Measurements from ENCODE around the gene SSH3. TPM values are rescaled to one million over a fixed set of nuclear protein-coding genes. Genes with fewer than 3 reads are reported as not detected.

SSH3 gene
- polyA plus RNA-seq, 1 of the 3 experiments (the other 2 are of a cell fraction), result 13.5 TPM

GRCh38 chr11:67285541-67286498, 17.5 kb upstream of the SSH3 start:
- no peak overlapping the region for H3K4me3 ChIP-seq (ENCODE audit: low read depth in 2 of 2, low read length in 1 of 2)
- DNase-seq, result no peak
- H3K79me2 ChIP-seq (ENCODE audit: insufficient read depth), result peaks cover 15% of the 10 kb centered on the region
- H3K4me1 ChIP-seq (ENCODE audit: control insufficient read depth in 1 of 2, insufficient read depth in 2 of 2, low read depth in 1 of 2, low read length in 1 of 2), result peaks cover 9 to 27% of the 10 kb centered on the region in 2 experiments; a peak in 3 of 4 replicates
- no peak overlapping the region for H3K9ac ChIP-seq
- no peak for TF ChIP-seq MEF2A (IDR thresholded peaks at IDR 0.05; ENCODE audit: borderline replicate concordance, low read depth)
- no peak for TF ChIP-seq RCOR1 (IDR thresholded peaks at IDR 0.05; ENCODE audit: low read length)
- no peak for TF ChIP-seq FOSL2 (IDR thresholded peaks at IDR 0.05; ENCODE audit: borderline replicate concordance, low read depth)
- no peak for TF ChIP-seq MAX (IDR thresholded peaks at IDR 0.05; ENCODE audit: low read depth)
- 94% methylated on average over 29 of the region's 39 CpGs for WGBS (ENCODE audit: low lambda C conversion rate)
- H3K36me3 ChIP-seq (replicated peaks in 1 of 2; ENCODE audit: control insufficient read depth in 1 of 2, insufficient read depth in 2 of 2, low read length in 1 of 2), result peaks cover 3 to 46% of the 10 kb centered on the region in 2 experiments
- no peak overlapping the region; a peak in 1 of 4 replicates for H3K27ac ChIP-seq (ENCODE audit: low read depth in 2 of 2, low read length in 1 of 2)
- no peaks in the 10 kb centered on the region for H4K20me1 ChIP-seq (ENCODE audit: insufficient read depth)
- no peaks in the 10 kb centered on the region for H3K9me2 ChIP-seq
- no peaks in the 10 kb centered on the region for H3K27me3 ChIP-seq (ENCODE audit: insufficient read depth)
- H3K4me2 ChIP-seq, result no peak overlapping the region
- peaks cover 13% of the 10 kb centered on the region for H3F3A ChIP-seq (replicated peaks; ENCODE audit: insufficient read depth)
- H2AFZ ChIP-seq (ENCODE audit: low read depth), result no peak overlapping the region
- H3K9me3 ChIP-seq, result no peaks in the 10 kb centered on the region
- ChIA-PET POLR2A (no interaction called here), CTCF (interaction anchor here (0.7 to 4.4 kb wide), 4 partner anchors 21 to 929 kb away, joined by 3 to 37 read pairs (median 3); no protein-coding TSS in a partner anchor)

GRCh38 chr11:67286621-67287333, 16.6 kb upstream of the SSH3 start:
- Histone ChIP-seq H3K4me1 (ENCODE audit: control insufficient read depth in 1 of 2, insufficient read depth in 2 of 2, low read depth in 1 of 2, low read length in 1 of 2) (peaks cover 9 to 28% of the 10 kb centered on the region in 2 experiments; a peak in 3 of 4 replicates), H3K4me3 (ENCODE audit: low read depth in 2 of 2, low read length in 1 of 2) (no peak overlapping the region), H3K36me3 (replicated peaks in 1 of 2; ENCODE audit: control insufficient read depth in 1 of 2, insufficient read depth in 2 of 2, low read length in 1 of 2) (peaks cover 3 to 43% of the 10 kb centered on the region in 2 experiments), H3K9ac (no peak overlapping the region), H3K4me2 (no peak overlapping the region), H3K27me3 (ENCODE audit: insufficient read depth) (no peaks in the 10 kb centered on the region), H3F3A (replicated peaks; ENCODE audit: insufficient read depth) (peaks cover 13% of the 10 kb centered on the region), H3K9me3 (no peaks in the 10 kb centered on the region), H2AFZ (ENCODE audit: low read depth) (no peak overlapping the region), H3K27ac (ENCODE audit: low read depth in 2 of 2, low read length in 1 of 2) (peak overlapping the region; percentile 91 to 98; a peak in 3 of 4 replicates), H3K79me2 (ENCODE audit: insufficient read depth) (peaks cover 25% of the 10 kb centered on the region), H3K9me2 (no peaks in the 10 kb centered on the region), H4K20me1 (ENCODE audit: insufficient read depth) (no peaks in the 10 kb centered on the region)
- ChIA-PET POLR2A (no interaction called here), CTCF (interaction anchor here (0.7 to 4.4 kb wide), 6 partner anchors 22 to 930 kb away, joined by 3 to 37 read pairs (median 4); no protein-coding TSS in a partner anchor)
- WGBS (ENCODE audit: low lambda C conversion rate), result 89% methylated on average over 5 of the region's 8 CpGs
- DNase-seq, result no peak
- no peak for TF ChIP-seq YY1 (IDR thresholded peaks at IDR 0.05; ENCODE audit: low read depth)
- no peak for TF ChIP-seq MAX (IDR thresholded peaks at IDR 0.05; ENCODE audit: low read depth)
- no peak for TF ChIP-seq RXRA (IDR thresholded peaks at IDR 0.05; ENCODE audit: borderline replicate concordance, low read depth)
- TF ChIP-seq POLR2AphosphoS5 (IDR thresholded peaks at IDR 0.05; ENCODE audit: low read depth, low read length), result no peak
- no peak for TF ChIP-seq CHD2 (IDR thresholded peaks at IDR 0.05; ENCODE audit: low read length, partially characterized antibody)
- no peak for TF ChIP-seq FOSL2 (IDR thresholded peaks at IDR 0.05; ENCODE audit: borderline replicate concordance, low read depth)
- TF ChIP-seq TEAD4 (IDR thresholded peaks at IDR 0.05; ENCODE audit: borderline replicate concordance, insufficient read depth), result no peak
- TF ChIP-seq CTCF (IDR thresholded peaks at IDR 0.05), result no peak; the same call in 1 of the 2 replicates
- no peak for TF ChIP-seq TAF1 (IDR thresholded peaks at IDR 0.05; ENCODE audit: borderline replicate concordance, low read depth, low read length)
- TF ChIP-seq EP300 (IDR thresholded peaks at IDR 0.05; ENCODE audit: borderline replicate concordance in 1 of 2, low read depth in 1 of 2, low read length in 1 of 2), result no peak
- no peak for TF ChIP-seq SIN3A (IDR thresholded peaks at IDR 0.05; ENCODE audit: borderline replicate concordance, low read depth, low read length)
- TF ChIP-seq FOXM1 (IDR thresholded peaks at IDR 0.05; ENCODE audit: low read depth), result no peak
- TF ChIP-seq RCOR1 (IDR thresholded peaks at IDR 0.05; ENCODE audit: low read length), result no peak
- no peak for TF ChIP-seq SMC3 (IDR thresholded peaks at IDR 0.05; ENCODE audit: low read depth, low read length)
- no peak for TF ChIP-seq USF1 (IDR thresholded peaks at IDR 0.05; ENCODE audit: borderline replicate concordance, low read depth)
